Stimulated activated CD4-positive, alpha-beta T cell treated with anti-CD3 and anti-CD28 coated beads, Interleukin-4, amount 100 ng/mL, for 4 hours (primary cell): ENCODE measurements around the gene ARL3.
"Not testable (repeated sequence)": the region's sequence is repeated elsewhere in the genome, so short reads cannot be mapped to it uniquely, and the experiment has no call there.

ENCODE experiments used
- DNase-seq, 2 experiments: peaks; one replicate each; pipeline ENCODE4 v3.0.0-alpha.2; 2020

ARL3 gene

DNA sequence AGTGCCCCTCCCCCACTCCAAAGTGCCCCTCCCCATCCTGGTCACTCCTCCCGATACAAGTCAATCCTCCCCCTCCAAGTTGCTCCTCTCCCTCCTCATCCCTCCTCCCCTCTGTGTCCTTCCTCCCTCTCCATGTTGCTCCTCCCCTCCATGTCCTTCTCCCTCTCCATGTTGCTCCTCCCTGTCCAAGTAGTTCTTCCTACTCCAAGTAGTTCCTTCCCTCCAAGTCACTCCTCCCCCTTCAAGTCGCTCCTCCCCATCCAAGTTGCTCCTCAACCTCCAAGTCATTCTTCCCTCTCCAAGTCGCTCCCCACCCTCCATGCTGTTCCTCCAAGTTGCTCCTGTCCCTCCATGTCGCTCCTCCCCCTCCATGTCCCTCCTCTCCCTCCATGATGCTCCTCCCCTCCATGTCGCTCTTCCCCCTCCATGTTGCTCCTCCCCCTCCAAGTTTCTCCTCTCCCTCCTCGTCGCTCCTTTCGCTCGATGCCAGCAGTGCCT lies 20.9 kb upstream of the ARL3 start:
- no peak for DNase-seq

DNA sequence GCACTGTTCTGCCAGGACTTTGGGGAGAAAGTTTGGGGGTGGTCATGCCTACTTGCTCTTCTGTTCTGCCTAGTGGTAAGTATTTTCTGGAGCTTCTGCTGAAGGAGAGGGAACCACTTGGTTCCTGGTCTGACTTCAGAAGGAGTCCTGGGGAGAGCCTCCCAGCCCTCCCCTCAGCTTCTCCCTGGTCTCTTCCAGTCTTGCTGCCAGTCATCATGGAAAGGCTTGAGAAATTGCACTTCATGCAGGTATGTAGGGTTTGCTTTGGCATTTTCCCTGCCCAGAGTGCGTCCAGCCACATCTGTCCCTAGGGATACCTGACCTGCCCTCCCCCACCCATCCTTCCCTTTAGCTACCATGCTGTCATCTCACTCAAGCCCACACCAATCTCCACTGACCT lies 18.5 kb upstream of the ARL3 start:
- no peak for DNase-seq

DNA sequence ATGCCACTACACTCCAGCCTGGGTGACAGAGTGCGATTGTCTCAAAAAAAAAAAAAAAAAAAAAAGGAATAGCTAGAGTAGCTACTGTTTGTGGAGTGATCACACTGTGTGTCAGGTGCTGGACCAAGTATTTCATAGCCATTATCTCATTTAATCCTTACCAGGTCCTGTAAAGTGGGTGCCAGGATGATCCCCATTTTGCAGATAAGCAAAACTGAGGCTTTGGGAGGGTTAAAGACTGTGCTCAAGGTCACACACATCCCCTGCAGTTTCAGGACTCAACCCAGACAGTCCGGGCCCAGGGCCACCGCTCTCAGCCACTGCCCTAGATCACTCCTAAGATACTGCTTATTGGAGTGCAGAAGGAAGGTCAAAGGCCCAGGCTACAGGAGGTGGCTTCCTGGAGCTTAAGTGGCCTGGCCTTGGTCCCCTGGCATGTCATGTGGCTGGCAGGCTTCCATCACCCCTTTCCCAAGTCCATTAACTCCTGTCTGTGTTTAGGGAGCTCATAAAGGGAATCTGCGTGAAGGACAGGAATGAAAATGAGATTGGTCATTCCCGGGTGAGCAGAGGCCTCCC lies 17.1 kb upstream of the ARL3 start:
- DNase-seq = no peak

DNA sequence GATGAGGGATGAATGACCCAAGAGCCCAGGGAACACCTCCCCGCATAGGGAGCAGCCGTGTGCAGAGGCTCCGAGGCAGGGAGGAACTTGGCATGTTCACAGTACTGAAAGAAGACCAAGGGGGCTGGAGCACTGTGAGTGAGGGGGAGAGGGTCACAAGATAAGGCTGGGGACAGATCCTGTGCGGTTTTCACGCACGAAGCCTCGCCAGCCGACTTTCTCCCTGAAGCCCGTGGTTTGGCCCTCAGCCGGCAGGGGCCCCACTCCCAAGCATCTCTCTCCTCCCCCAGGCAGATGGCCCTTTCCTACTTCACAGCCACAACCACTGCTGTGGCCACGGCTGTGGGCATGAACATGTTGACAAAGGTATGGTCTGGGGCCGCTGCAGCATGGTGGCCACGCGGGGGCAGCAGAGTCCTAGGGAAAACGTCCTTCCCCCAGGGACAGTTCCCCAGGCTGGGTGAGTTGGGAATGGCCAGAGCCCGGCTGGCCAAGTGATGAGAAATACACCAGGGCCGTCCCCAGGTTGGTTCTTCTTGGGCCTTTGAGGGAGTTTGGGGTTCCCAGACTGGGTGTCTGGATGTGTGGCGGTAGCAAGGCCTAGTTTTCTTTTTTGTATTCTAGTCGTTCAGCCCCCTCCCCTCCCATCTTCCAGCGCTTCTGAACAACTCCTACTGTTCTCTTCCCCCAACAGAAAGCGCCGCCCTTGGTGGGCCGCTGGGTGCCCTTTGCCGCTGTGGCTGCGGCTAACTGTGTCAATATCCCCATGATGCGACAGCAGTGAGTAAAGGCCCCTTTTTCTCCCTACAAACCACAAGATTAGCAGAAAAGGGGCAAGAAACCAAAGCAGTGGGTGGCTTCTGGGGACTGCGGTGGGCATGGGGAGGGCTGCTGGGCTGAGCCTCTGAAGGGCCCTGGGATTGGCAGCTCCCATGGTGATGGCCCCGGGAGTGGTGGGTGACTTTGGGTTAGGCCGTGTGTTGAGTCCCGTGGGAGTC lies 15.1 kb upstream of the ARL3 start:
- peak; percentile 30 to 49 for DNase-seq

DNA sequence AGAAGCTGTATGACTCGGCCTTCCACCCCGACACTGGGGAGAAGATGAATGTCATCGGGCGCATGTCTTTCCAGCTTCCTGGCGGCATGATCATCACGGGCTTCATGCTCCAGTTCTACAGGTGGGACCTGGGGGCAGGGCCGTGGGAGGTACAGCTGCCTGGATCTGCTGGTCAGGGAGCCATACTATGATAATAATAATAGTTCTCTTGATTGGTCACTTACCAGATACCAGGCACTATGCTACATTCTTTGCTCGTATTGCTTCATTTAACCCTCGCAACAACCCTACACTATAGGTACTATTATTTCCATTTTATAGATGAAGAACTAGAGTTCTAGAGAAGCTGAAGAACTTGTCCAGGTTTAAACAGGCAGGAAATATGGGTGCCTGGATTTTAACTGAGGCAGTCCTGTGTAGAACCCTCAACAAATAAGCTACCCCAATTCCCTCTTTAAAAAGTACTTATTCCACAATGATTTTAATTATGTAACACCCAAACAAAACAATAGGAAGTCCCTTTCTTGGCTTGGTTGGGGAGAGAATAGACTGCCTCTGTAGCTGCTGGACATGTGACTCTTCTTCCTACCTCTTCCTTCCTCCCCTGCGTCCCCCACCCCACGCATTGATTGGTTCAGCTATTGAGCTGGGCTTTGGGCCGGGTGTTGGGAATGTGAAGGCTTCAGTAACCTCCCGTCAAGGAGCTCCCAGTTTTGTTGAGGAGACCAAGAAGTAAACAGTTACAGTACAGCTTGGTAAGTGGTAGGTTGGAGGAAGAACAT lies 13.0 kb upstream of the ARL3 start:
- no peak for DNase-seq

DNA sequence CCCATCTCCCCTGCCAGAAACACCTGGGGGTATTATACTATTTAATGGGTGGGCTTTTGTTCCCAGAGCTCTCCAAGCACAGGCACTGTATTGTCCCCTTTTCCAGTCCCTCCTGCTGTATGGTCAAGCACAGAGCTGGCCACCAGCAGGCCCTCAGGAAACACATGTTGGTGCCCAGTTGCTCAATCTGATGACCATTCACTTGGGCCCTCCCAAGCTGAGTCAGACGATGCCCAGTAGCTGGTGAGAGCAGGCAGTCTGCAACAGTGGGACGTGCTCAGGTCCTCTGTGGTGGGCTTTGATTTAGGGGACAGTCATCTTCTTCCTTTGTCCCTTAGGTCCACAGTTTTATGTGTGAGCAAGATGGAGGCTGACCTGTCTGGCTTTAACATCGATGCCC lies 12.1 kb upstream of the ARL3 start:
- DNase-seq = no peak

DNA sequence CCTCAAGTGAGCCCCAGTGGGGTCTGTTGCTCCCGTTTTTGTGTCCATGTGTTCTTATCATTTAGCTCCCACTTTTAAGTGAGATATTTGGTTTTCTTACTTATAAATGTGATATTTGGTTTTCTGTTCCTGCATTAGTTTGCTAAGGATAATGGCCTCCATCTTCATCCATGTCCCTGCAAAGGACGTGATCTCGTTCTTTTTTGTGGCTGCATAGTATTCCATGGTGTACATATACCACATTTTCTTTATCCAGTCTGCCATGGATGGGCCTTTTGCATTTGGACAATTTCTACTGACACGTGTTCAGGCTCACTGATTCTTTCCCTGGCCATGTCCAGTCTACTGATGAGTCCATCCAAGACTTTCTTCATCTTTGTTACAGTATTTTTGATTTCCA lies 9.8 kb upstream of the ARL3 start:
- DNase-seq = no peak

DNA sequence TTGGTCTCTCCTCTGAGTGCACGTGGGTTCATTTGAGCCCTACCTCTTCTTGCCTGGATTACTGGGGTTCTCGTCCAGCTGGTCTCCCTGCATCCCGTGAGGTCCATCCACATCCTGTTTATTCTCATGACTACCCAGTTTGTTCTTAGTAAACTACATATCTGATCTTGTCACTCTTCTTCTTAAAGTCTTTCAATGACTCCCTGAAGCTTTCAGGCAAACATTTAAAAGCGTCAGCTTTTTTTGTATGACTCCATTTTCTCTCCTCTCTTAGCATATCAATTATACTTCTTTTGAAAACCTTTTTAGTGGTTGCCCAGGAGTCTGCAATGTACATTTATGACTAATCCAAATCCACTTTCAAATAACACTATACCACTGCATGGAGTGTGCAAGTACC lies 7.8 kb upstream of the ARL3 start:
- no peak for DNase-seq

DNA sequence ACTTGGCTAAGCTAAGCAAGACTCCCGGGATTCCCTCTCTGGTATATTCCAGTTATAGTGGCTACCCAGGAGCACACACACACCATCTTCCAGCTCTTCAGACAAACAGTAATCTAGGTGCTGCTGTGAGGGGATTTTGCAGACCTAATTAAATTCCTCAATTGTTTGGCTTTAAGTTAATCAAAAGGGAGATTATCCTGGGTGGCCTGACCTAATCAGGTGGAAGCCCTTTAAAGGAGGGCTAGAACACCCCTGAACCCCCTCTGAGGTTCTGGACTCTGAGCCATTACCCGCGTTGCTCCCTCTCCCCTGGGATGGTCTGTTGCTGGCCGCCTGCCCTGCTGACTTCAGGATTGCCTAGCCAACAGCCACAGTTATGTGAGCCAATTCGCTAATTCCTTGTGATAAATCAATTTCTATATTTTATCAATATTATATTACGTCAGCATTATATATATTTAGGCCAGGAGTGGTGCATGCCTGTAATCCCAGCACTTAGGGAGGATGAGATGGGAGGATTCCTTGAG lies 6.6 kb upstream of the ARL3 start:
- DNase-seq = no peak

DNA sequence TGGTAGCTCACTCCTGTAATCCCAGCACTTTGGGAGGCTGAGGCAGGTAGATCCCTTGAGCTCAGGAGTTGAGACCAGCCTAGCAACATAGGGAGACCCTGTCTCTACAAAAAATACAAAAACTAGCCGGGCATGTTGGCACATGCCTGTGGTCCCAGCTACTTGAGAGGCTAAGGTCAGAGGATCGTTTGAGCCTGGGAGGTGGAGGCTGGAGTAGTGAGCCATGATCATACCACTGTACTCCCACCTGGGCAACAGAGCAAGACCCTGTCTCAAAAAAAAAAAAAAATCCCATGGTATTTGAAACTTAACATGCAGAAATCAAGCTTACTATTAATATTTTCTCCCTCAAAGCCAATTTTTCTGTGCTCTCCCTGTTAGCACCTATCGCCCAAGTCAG lies 6.1 kb upstream of the ARL3 start:
- no peak for DNase-seq

DNA sequence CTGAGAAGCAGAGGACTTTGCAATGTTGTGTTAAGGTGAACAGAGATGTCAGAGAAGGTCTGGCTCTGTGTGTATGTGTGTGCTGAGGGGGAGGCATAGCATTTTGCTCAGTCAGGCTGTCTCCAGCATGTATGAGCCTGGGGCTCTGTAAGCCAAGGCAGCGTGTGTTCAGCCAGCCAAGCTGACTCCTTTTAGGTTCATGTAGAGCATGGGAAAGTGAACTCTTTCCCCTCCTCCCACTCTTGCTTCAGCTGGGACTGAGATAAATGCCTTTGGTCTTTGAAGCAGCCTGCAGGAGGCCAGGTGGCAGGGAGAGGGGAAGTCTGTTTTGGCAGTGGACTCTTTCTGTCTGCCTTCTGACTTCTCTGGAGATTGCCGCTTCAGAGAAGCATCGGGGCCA lies 4.0 kb upstream of the ARL3 start:
- DNase-seq = no peak

DNA sequence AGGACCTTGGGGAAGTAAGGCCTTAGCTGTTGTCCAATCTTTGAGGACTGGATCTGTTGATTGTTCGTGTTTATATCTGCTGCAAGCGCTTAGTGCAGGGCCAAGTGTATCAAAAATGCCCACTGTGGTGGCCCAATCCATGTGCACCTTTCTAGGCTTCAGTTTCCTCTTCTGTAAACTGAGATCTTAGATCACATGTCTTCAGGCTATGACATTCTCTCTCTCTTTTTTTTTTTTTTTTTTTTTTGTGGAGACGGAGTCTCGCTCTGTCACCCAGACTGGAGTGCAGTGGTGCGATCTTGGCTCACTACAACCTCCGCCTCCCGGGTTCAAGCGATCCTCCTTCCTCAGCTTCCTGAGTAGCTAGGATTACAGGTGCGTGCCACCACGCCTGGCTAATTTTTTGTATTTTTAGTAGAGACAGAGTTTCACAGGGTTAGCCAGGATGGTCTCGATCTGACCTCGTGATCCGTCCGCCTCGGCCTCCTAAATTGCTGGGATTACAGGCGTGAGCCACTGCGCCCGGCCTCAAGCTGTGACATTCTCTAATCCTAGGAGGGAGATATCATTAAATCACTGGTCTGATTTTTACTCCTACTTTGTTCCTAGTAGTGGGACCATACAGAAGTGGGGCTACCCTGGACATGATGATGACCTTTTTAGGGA lies 2.8 kb upstream of the ARL3 start:
- DNase-seq = not testable (repeated sequence)

DNA sequence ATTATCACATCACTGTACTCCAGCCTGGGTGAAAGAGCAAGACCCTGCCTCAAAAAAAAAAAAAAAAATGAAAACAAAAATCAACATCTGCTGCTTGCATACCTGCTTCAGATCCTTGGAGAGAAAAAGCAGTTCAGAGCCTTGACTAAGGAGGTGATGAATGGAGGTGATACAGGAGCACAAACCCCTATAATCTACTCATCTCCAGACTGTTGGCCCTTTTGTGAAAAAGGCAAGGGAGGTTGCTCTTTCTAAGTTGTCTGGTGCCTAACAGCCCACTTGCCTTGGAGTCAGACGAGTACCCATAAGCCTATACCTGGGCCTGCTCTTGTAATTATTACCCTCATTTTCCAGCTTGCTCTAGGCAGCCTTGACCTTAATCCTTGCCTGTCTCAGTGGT lies 1.7 kb upstream of the ARL3 start:
- no peak for DNase-seq

DNA sequence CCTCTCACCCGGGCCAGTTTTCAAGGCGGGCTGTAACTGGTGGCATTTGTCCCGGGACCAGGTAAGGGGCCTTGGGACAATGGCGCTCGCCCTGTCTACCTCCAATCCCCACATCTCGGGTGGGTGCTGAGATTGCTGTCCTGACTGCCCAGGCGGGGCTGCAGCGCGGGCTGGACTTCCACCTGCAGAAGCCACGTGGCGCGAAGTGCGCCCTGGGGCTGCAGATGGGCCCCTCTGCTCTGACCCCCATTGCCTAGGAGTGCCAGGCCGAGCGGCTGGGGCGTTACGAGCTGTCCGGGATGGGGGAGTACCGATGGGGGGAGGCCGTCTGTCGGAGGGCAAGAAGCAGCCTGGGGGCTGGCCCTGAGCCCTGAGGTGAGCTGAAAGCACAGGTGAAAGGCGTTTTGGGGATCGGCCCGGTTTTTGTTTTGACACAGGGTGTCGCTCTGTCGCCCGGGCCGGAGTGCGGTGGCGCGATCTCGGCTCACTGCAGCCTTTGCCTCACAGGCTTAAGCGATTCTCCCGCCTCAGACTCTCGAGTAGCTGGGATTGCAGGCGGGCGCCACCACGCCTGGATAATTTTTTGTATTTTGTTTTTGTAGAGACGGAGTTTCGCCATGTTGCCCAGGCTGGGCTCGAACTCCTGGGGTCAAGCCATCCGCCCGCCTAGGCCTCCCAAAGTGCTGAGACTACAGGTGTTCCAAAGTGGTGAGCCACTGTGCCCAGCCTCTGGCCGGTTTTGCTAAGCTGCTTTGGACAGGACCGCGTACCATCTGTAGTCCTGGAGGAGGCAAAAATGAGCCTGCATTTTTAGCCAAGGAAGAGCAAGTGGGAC lies 641 bp upstream of the ARL3 start, which contains the start of gene SFXN2:
Gene SFXN2, plus strand, starts transcription at position 16 of the 835 bp plus-strand sequence. CDS start 12,001 bp downstream, outside the sequence.
- DNase-seq = peak; percentile 46

DNA sequence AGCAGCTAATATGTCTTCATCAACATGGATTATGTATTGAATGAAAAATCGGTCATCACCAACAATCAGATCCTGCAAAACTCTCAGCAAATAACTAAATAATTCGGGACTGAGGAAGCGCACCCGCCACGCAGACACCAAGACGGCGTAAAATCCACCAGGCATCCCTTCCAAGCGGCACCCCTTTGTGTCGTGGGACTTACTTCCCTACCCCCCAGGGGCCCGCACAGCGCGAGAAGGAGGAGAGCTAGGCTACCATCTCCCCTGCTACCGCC lies 721 bp downstream of the ARL3 start:
- peak in 1 of 2 experiments; percentile 44 for DNase-seq

DNA sequence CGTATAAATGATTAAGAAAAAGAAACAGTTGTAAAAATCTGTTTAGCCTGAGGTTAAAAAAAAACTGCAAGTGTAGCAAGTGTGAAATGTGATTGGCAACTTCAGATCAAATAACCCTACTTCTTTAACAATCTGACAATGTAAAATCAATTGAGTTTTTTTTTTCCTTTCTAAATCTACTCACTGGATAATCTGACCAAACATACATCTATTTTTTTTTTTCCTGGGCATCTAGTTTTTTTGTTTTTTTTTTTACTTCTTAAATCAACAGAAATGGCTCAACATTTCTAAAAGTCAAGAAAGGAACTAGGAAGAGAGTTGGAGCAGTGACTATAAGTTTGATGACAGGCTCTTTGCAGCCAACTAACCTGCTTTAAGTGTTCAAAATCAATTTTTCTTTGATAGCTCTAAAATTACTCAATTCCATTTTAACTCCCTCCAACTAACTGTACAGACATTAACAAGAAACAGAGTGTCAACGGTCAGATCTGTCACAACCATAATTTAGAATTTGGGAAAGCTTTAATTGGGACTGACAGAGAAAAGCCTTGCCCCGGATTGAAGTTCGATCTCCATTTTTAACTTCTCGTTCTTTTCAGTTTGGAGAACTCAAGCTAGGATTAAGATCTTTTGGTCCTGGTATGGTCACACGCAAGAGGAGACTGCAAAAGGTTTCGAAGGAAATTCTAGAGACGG lies 1.2 kb downstream of the ARL3 start:
- DNase-seq = no peak

DNA sequence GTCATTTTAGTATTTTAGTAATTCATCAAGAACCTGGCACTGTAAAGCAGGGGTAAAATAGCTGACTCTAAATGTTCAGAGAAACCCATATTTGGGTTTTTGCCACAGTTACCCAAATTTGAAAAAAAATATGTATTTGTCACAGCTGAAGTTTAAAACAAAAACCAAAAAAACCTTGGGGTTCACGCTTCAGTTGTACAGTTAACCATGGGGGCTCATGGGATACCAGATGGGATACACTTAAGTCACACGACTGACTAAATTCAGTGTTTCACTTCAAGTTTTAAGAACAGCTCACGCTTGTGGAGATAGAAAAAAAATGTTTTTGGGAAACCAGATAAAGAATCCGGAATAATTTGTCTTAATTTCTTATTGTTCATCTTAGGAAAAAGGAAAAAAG lies 2.1 kb downstream of the ARL3 start:
- no peak for DNase-seq

DNA sequence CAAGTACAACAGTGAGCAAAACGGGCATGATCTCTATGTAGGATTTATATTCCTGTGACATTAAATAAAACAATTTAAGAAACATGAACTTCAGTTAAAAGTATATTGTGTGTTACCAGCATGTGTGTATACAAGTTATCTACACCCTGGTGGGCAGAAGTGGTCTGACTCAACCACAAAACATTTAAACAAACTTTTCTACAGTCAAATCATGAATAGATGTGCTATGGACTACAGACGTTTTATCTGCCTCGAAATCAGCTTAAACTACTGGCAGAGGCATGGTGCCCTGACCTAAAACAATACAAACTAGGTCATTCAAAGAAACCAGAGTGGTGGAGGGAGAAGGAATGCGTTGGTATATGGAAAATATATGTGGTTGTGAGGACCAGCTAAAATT lies 3.6 kb downstream of the ARL3 start:
- DNase-seq = no peak

DNA sequence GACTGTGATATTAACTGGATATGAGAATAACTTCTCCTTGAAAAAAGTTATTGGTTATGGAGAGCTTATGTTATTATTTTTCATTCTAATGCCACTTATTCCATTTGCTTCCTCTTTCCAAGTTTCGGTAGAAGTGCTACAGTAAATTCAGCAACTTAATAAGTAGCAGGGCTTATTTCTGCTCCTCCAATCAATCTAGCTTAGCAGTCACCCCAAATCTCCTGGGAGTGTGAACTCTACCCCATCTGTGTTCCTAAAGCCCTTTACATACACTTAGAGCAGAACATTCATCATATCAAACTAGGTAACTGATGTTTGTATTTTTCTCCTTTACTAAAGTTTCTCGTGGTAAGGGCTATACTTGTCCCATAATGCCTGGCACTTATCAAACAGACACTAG lies 8.7 kb downstream of the ARL3 start:
- DNase-seq = no peak

DNA sequence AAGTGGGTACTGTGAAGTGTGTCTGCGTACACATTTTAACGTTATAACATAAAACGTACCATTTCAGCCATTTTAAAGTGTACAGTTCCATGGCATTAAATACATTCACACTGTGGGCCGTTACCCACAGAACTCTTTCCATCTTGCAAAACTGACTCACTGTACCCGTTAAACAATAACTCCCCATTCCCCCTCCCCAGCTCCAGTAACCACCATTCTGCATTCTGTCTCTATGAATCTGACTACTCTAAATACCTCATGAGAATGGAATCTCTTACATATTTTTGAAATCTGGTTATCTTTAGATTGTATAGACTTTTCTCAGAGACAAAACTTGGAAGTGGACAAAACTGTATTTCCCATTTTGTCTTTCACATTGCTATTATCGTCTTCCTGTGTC lies 9.3 kb downstream of the ARL3 start:
- no peak for DNase-seq

DNA sequence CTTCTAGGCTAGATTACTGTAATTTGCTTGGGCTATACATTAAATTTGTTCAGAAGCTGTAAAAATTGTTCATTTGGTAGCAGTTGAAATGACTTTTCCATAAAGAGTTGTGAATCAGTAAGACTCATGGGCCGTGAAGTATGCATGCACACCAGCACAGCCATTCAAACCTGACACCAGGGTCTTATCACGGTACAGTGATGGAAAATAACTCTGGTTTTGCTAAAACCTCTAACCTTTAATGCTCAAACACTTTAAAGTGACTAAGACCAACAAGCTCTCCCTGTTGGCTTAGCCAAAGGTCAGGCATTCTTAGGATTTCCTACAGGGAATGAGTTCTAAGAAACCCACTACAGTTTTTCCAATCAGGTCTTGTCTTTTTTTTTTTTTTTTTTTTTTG lies 11.5 kb downstream of the ARL3 start:
- DNase-seq = no peak
